ENCODE results near the gene CPM. TPM values are rescaled to one million over a fixed set of nuclear protein-coding genes. Genes with fewer than 3 reads are reported as not detected.

CPM gene
- total RNA-seq, 1 donor from 2014 or later: 32.5 TPM

- ATAC-seq: no peak
- no peak for DNase-seq (ENCODE audit: low spot score)
Measured at GRCh38 chr12:68958322-68958721, 25.4 kb upstream of the CPM start.

DNA sequence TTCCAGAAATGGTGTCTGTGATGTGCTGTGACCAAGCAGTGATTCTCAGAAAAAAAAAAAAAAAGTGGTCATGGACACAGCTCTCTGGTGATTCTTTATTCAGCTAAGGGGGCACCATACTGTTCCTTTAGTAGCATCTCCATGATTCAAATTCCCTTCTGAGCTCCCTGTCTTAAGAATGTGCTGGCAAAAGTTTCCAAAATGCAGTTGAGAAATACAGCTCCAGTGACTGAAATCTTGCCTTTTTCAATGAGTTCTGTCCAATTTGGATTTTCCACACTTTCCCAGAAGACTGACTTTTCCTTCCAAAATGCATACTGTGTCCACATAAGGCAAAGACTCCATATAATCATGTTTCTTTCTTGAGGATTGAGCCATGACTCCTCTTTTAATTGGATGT is 24.3 kb upstream of the CPM start:
- ATAC-seq (no peak), DNase-seq (ENCODE audit: low spot score) (no peak)
- intact Hi-C loops (cut with DNase I): no loop called here

More at GRCh38 chr12:68958322-68958721, 25.4 kb upstream of the CPM start:
- intact Hi-C loops (cut with DNase I): no loop called here

DNA sequence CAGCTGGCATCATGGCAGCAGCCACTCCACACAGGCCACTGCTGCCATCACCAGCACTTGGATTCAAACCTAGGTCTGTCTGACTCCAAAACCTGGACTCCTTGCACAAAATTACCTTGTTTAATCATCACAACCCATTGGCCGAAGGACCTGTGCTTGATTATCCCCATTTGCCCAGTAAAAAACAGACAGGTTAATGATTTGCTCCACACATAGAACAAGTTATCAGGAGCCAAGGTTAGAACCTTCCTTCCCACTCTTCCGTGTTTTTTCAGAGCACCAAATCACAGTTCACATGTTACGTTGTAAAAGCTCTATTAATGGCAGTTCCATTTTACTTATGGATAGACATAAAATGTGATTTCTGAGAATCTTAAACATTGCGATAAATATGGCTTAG is 23.5 kb upstream of the CPM start:
- intact Hi-C loops (cut with DNase I): no loop called here
- no peak for DNase-seq (ENCODE audit: low spot score)
- ATAC-seq: no peak

DNA sequence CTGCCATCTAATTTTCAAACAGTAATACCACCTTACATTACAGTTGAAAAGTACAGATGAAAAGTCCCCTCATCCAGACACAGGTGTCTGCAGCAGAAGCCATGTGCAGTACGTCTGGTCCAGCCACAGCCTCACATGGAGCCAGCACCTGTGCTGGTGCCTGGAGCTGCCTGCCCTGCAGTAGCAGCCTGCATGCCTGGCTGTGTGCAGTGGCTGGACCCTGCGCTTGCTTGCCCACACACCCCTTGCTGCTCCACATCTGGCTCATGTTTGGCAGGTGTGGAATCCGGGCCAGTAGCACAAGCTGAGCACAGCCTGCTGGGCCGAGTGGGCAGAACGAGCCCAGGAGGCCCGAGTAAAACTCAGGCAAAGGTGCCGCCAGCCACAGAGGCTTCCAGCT is 21.8 kb upstream of the CPM start:
- ATAC-seq (no peak), DNase-seq (ENCODE audit: low spot score) (no peak)
- intact Hi-C loops (cut with DNase I): no loop called here

- no peak for DNase-seq (ENCODE audit: low spot score)
- intact Hi-C loops (cut with DNase I): no loop called here
- ATAC-seq: no peak
Measured at GRCh38 chr12:68953536-68953935, 20.6 kb upstream of the CPM start.

GRCh38 chr12:68951652-68952051 is 18.7 kb upstream of the CPM start:
- DNase-seq (ENCODE audit: low spot score) (no peak), ATAC-seq (peak; percentile 84)
- intact Hi-C loops (cut with DNase I): no loop called here

DNA sequence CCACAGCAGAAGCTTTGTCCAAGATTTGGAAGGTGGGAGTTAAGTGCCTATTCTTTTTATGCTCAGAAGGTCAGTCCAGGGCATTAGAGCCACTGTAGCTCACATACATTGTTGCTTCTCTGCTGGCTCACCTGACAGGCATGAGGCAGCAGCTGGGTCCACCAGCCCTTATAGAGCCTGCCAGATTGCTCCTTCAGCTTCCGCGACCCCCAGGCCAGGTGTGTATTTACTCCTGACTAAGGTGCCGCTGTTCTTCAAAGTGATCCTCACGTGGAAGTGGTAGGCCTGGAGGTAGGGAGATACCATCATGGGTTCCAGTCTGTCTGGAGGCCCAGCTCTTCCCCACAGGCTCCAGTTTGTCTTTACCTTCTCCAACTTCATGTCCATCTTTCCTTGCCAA is 17.5 kb upstream of the CPM start:
- no peak for DNase-seq (ENCODE audit: low spot score)
- no peak for ATAC-seq
- intact Hi-C loops (cut with DNase I): no loop called here

- intact Hi-C loops (cut with DNase I): no loop called here
- DNase-seq (ENCODE audit: low spot score): no peak
- no peak for ATAC-seq
Measured at GRCh38 chr12:68945255-68945654, 12.3 kb upstream of the CPM start.

- intact Hi-C loops (cut with DNase I): no loop called here
- DNase-seq (ENCODE audit: low spot score) (no peak), ATAC-seq (no peak)
Measured at GRCh38 chr12:68944296-68945076, 11.5 kb upstream of the CPM start.

- no peak for DNase-seq (ENCODE audit: low spot score)
- no peak for ATAC-seq
- intact Hi-C loops (cut with DNase I): no loop called here
Measured at GRCh38 chr12:68943848-68944247, 10.9 kb upstream of the CPM start.

DNA sequence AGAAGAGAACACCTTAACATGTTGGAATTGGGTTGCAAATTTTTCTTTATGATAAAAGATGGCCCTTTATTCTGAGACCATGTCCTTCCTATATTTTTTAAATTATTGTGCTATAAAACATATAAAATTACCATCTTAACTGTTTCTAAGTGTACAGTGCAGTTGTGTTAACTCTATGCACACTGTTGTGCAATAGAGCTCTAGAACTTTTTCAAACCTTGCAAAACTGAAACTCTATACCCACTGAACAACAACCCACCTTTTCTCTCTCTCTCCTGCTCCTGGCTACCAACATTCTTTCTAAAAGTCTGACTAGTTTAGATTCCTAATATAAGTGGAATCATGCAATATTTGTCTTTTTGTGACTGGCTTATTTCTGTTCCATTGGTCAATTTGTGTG is 7.8 kb upstream of the CPM start:
- no peak for DNase-seq (ENCODE audit: low spot score)
- intact Hi-C loops (cut with DNase I): no loop called here
- ATAC-seq: no peak

DNA sequence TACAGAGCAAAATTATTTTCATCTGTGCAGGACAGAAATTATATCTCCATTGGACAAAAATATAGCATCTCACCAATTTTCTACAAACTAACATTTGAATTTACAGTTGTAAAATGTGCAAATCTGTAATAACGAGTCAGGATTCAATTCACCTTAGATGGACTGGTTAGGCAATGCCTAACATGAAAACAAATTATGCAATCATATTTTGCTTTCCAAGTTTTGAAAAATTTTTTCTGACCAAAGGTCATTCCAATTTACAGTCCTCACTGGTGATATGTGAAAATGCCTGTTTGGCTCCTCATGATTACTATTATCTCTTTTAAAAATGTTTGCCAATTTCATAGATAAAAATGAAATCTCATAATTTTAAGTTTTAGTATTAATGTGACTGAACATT is 6.5 kb upstream of the CPM start:
- intact Hi-C loops (cut with DNase I): no loop called here
- ATAC-seq (peak; percentile 50), DNase-seq (ENCODE audit: low spot score) (no peak)

DNA sequence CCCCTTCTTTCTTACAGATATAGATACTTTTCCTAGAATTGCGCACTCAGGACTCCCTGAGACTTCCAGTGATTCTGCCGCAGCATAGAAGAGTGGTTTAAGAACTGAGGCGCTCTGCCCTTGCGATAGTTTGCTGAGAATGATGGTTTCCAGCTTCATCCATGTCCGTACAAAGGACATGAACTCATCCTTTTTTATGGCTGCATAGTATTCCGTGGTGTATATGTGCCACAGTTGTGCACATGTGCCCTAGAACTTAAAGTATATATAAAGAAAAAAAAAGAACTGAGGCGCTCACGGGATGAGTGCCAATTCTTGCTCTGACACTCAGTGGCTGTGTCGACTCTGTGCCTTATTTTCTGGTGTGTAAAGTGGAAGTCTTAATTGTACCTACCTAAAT is 1.4 kb upstream of the CPM start:
- ATAC-seq (no peak), DNase-seq (ENCODE audit: low spot score) (no peak)
- intact Hi-C loops (cut with DNase I): no loop called here

DNA sequence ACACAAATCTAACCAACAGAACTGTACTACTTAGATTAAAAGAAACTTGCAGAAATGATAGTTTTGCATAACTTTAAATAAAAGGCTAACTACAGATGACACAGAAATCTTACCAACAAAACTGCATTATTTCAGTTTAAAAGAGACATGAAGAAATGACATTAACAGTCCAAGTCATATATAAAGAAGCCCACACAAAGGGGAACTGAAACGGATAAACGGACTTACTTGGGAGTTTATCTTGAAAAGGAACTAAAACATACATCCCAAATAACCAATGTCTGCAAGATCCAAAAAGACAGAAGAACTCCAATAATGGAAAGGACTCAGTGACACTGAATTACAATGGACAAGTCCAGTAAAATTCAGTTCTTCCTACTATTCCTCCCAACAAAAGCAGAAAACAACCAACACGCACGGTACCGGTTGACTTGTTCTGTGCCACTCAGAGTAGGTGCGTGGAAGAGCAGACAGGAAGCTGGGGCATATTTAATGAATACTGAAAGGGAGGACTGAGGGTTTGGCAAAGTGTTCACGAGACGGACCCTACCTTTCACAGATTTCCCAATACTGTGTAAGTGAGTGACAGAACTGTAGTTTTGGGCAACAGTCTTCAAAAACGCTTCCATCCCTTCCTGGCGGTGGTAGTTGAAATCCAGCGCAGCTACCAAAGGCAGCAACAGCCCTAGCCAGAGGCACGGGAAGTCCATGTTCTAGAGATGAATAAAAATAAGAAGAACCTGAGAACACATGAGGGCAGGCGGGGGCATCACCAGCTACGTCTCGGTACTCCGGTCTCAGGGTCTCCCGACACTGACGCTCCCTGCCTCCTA is 627 bp downstream of the CPM start:
- intact Hi-C loops (cut with DNase I): no loop called here
- no peak for DNase-seq (ENCODE audit: low spot score)
- ATAC-seq: peak; percentile 43

GRCh38 chr12:68930178-68930577 is 2.8 kb downstream of the CPM start:
- ATAC-seq (no peak), DNase-seq (ENCODE audit: low spot score) (no peak)
- intact Hi-C loops (cut with DNase I): no loop called here

- ATAC-seq (no peak), DNase-seq (ENCODE audit: low spot score) (no peak)
- intact Hi-C loops (cut with DNase I): no loop called here
Measured at GRCh38 chr12:68924546-68924945, 8.4 kb downstream of the CPM start.

DNA sequence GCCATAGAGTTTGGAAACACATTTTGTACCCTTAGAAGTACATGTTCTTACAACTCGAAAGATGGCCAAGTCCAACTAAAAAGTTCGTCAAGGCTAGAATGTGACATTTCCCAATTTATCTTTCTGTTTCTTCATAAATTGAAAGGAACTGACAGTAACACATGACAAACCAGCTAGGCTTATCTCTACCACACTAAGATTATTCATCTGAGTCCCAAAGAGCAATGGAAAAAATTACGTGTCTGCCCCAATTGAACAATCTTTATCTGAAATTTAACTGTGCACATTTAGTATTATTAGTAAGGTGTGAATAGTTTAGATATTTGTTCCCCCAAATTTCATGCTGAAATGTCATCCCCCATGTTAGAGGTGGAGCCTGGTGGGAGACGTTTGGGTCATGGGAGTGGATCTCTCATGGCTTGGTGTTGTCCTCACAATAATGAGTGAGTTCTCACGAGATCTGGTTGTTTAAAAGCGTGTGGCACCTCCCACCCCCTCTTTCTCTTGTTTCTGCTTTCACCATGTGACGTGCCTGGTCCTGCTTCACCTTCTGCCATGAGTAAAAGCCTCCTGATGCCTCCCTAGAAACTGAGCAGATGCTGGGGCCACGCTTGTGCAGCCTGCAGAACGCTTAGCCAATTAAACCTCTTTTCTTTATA is 13.3 kb downstream of the CPM start:
- intact Hi-C loops (cut with DNase I): no loop called here
- ATAC-seq: no peak
- no peak for DNase-seq (ENCODE audit: low spot score)

DNA sequence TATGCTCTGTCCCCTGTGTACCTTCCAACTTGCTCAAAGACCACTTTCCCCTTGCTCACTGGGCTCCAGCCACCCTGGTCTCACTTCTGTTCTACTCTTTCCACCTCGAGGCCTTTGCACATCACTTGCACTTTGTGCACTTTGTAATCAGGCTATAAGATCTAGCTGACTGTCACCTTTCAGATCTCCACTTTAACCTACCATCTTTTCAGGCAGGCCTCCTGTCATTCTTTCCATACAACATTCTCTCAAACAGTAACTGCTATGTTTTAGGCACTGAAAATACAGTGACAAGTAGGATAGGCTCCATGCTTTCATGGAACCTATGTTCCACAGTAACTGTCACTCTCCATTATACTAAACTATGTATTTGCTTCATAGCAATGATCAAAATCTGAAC is 14.0 kb downstream of the CPM start:
- no peak for ATAC-seq
- intact Hi-C loops (cut with DNase I): no loop called here
- DNase-seq (ENCODE audit: low spot score): no peak

DNA sequence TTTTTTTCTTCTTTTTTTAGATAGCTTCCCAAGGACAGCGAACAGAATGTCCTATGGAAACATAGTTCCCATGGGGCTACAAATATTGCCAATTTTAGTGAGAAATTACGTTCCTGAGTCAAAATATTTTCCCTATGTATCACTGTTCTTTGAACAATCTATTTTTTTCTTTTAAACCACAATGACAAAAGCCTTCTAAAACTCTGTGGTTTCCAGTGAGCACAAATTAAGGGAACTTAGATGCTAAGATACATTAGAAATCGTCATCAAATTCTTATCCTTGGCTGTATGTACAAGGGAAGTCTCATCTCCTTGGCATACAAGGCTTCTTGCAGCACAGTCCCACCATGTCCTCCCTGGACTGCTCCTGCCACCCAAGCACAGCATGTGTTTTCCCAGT is 17.9 kb downstream of the CPM start:
- intact Hi-C loops (cut with DNase I): no loop called here
- ATAC-seq (no peak), DNase-seq (ENCODE audit: low spot score) (no peak)

- DNase-seq (ENCODE audit: low spot score) (no peak), ATAC-seq (no peak)
- intact Hi-C loops (cut with DNase I): no loop called here
Measured at GRCh38 chr12:68913682-68914081, 19.3 kb downstream of the CPM start.

Data from sciatic nerve (tissue), 2 donors.